GM23248 (cell line): Measurements from ENCODE around the gene NDUFB11. TPM values are rescaled to one million over a fixed set of nuclear protein-coding genes. Genes with fewer than 3 reads are reported as not detected.

Source experiments
- DNase-seq: peaks from one replicate; pipeline ENCODE4 v3.0.0-alpha.2; 2015
- H2AFZ ChIP-seq: fragments of 200-600 bp; sonication (generic); 2 replicates; pipeline ENCODE4 v1.6.1; 2016; ENCODE audit warnings: antibody characterized with exemption
- H3F3A ChIP-seq: fragments of 200-600 bp; sonication (generic); 2 replicates; pipeline ENCODE4 v1.6.1; 2016; ENCODE audit warnings: mild to moderate bottlenecking, antibody characterized with exemption, mixed run types; ENCODE audit not compliant: insufficient read depth
- H3K27ac ChIP-seq: fragments of 200-600 bp; sonication (generic); 2 replicates; pipeline ENCODE4 v1.5.1; 2016; ENCODE audit warnings: mild to moderate bottlenecking
- H3K27me3 ChIP-seq: fragments of 200-600 bp; sonication (generic); replicated peaks from 2 replicates; pipeline ENCODE4 v1.6.1; 2016; ENCODE audit warnings: mild to moderate bottlenecking; ENCODE audit not compliant: insufficient read depth
- H3K36me3 ChIP-seq: fragments of 200-600 bp; sonication (generic); 2 replicates; pipeline ENCODE4 v1.6.1; 2016; ENCODE audit warnings: low read depth, mild to moderate bottlenecking
- H3K4me1 ChIP-seq: fragments of 200-600 bp; sonication (generic); 2 replicates; pipeline ENCODE4 v1.6.1; 2016; ENCODE audit warnings: mild to moderate bottlenecking; ENCODE audit not compliant: insufficient read depth
- H3K4me2 ChIP-seq: fragments of 200-600 bp; sonication (generic); one replicate; pipeline ENCODE4 v1.6.1; 2016; ENCODE audit warnings: mild to moderate bottlenecking; ENCODE audit not compliant: unreplicated experiment
- H3K4me3 ChIP-seq: fragments of 200-600 bp; sonication (generic); 2 replicates; pipeline ENCODE4 v1.5.1; 2016; ENCODE audit warnings: mild to moderate bottlenecking
- H3K79me2 ChIP-seq: fragments of 200-600 bp; sonication (generic); 2 replicates; pipeline ENCODE4 v1.6.1; 2016; ENCODE audit warnings: mild to moderate bottlenecking; ENCODE audit not compliant: insufficient read depth
- H3K9ac ChIP-seq: fragments of 200-600 bp; sonication (generic); 2 replicates; pipeline ENCODE4 v1.6.1; 2016; ENCODE audit warnings: mild to moderate bottlenecking
- H3K9me2 ChIP-seq: fragments of 200-600 bp; sonication (generic); 2 replicates; pipeline ENCODE4 v1.6.1; 2016; ENCODE audit warnings: mixed run types, mild to moderate bottlenecking, moderate library complexity; ENCODE audit not compliant: insufficient read depth
- H3K9me3 ChIP-seq: fragments of 200-600 bp; sonication (generic); one replicate; pipeline ENCODE4 v1.6.1; 2017; ENCODE audit warnings: low read depth
- H4K20me1 ChIP-seq: fragments of 200-600 bp; sonication (generic); 2 replicates; pipeline ENCODE4 v1.6.0; 2016; ENCODE audit not compliant: insufficient read depth
- EZH2 ChIP-seq: fragments of 200-600 bp; sonication (generic); IDR thresholded peaks from 2 replicates; pipeline ENCODE4 v1.6.1; 2018; ENCODE audit warnings: antibody characterized with exemption, mild to moderate bottlenecking; ENCODE audit not compliant: insufficient read depth, poor library complexity, severe bottlenecking
- EZH2phosphoT487 ChIP-seq: fragments of 200-600 bp; sonication (generic); IDR thresholded peaks from 2 replicates; pipeline ENCODE4 v1.6.1; 2018; ENCODE audit warnings: antibody characterized with exemption, moderate library complexity, mild to moderate bottlenecking, low read depth; ENCODE audit not compliant: insufficient read depth
- WGBS, 2 experiments: methylation state at CpG; one replicate each; pipeline ENCODE4 v1.1.6; 2015 to 2017; ENCODE audit warnings: low lambda C conversion rate in 2 of 2, low coverage in 1 of 2; ENCODE audit errors: missing lambda C conversion rate in 2 of 2; 5-methylcytosine and 5-hydroxymethylcytosine counted together
- in situ Hi-C: fragments of 300-500 bp; cut with MboI; formaldehyde crosslinking; loops from 2 replicates; pipeline ENCODE4 v1.15.0; 2020
- polyA plus RNA-seq: library from polyadenylated mRNA; unstranded; fragments of >200 nt; fragmentation: Nextera tagmentation; extraction: Ambion mirVana; gene quantifications from 2 replicates; pipeline ENCODE4 v1.2.1, GENCODE V29; 2016
- small RNA-seq: library from RNA; depleted of rRNA; stranded (forward); fragments of <200 nt; gene quantifications from one replicate; pipeline ENCODE3, GENCODE V24; 2014; ENCODE audit warnings: low read depth, low replicate concordance
- total RNA-seq: library from RNA; depleted of rRNA; stranded (reverse); fragments of >200 nt; shearing (Covaris generic); gene quantifications from 2 replicates; pipeline ENCODE4 v1.2.3, GENCODE V29; 2014; rRNA removed

The NDUFB11 gene
- total and polyA plus RNA-seq, 2 experiments from 2014 or later: 41.7 to 125 TPM

DNA sequence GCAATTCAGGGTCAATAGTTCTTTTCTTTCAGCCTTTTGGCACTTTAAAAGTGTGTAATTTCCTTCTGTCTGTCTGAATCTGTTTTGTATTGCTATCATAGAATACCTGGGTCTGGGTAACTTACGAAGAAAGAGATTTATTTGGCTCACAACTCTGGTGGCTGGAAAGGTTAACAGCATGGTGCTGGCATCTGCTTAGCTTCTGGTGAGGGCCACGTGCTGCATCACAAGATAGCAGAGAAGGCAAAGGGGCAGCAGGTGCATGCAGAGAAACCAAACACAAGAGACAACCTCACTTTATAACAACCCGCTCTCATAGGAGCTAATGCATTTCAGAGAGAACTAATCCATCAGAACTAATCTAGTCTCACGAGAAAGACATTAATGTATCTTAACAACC lies 47.5 kb downstream of the NDUFB11 start:
- WGBS, 2 experiments: 82 to 83% methylated on average over 4 of the region's 4 CpGs
- Histone ChIP-seq H3K27ac (no peak overlapping the region), H3K27me3 (no peaks in the 10 kb centered on the region), H4K20me1 (no peaks in the 10 kb centered on the region), H3K9me3 (no peaks in the 10 kb centered on the region), H3K9me2 (no peaks in the 10 kb centered on the region), H3K36me3 (no peaks in the 10 kb centered on the region), H3K4me2 (no peak overlapping the region), H3F3A (no peaks in the 10 kb centered on the region), H3K4me1 (no peaks in the 10 kb centered on the region), H3K79me2 (no peaks in the 10 kb centered on the region), H2AFZ (no peak overlapping the region), H3K9ac (no peak overlapping the region), H3K4me3 (no peak overlapping the region)
- no peak for DNase-seq
- TF ChIP-seq EZH2 (no peak), EZH2phosphoT487 (no peak)
- in situ Hi-C loops: no loop called here

DNA sequence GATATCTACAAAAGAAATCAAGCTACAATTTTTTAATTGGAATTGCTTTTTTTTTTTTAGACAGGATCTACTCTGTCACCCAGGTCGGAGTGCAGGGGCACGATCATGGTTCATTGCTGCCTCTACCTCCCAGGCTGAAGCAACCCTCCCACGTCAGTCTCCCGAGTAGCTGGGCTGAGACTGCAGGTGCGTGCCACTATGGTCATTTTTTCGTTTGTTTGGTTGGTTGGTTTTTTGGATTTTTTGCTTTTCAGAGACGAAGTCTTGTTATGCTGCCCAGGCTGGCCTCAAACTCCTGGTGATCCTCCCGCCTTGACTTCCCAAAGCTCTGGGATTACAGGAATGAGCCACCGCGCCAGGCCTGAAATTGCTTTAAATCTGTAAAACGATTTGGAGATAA lies 50.6 kb downstream of the NDUFB11 start:
- Histone ChIP-seq H4K20me1 (no peaks in the 10 kb centered on the region), H3K9ac (no peak overlapping the region), H3F3A (no peaks in the 10 kb centered on the region), H3K36me3 (no peaks in the 10 kb centered on the region), H3K27ac (no peak overlapping the region), H3K27me3 (no peaks in the 10 kb centered on the region), H3K79me2 (no peaks in the 10 kb centered on the region), H3K9me3 (no peaks in the 10 kb centered on the region), H3K4me1 (no peaks in the 10 kb centered on the region), H2AFZ (no peak overlapping the region), H3K9me2 (no peaks in the 10 kb centered on the region), H3K4me2 (no peak overlapping the region), H3K4me3 (no peak overlapping the region)
- TF ChIP-seq EZH2phosphoT487 (no peak), EZH2 (no peak)
- DNase-seq: no peak
- in situ Hi-C loops: no loop called here
- WGBS, 2 experiments: 70 to 78% methylated on average over 9 to 11 of the region's 11 CpGs

- Histone ChIP-seq H3K36me3 (no peaks in the 10 kb centered on the region), H4K20me1 (no peaks in the 10 kb centered on the region), H3K9ac (no peak overlapping the region), H3K9me3 (no peaks in the 10 kb centered on the region), H3K27ac (no peak overlapping the region), H2AFZ (no peak overlapping the region), H3K4me3 (no peak overlapping the region), H3K79me2 (no peaks in the 10 kb centered on the region), H3K27me3 (no peaks in the 10 kb centered on the region), H3K4me1 (no peaks in the 10 kb centered on the region), H3K9me2 (no peaks in the 10 kb centered on the region), H3K4me2 (no peak overlapping the region), H3F3A (no peaks in the 10 kb centered on the region)
- peak; percentile 57 for DNase-seq
- TF ChIP-seq EZH2phosphoT487: no peak
- TF ChIP-seq EZH2: no peak
- 75% methylated on average over 1 of the region's 1 CpG for WGBS, 2 experiments
- in situ Hi-C loops: no loop called here
These were observed 51.3 kb downstream of the NDUFB11 start for GRCh38 chrX:47093248-47093647.

Small RNAs within 50 kb of the gene (small RNA-seq; reads per million reads assigned to genes)
- gene RNU12-2P: 20.3 reads per million, percentile 89 among the genes with 10 or more reads in this experiment

Other genes with a start within 250 kb of the NDUFB11 start
- gene JADE3, start 232.3 kb downstream of the NDUFB11 start, total RNA-seq: 2.5 and 4.6 TPM in 2 replicates
- gene JADE3, start 232.3 kb downstream of the NDUFB11 start, polyA plus RNA-seq: 0.84 and 0.86 TPM in 2 replicates
- 1.6 and 6.2 TPM in 2 replicates for gene RGN, start 66.3 kb downstream of the NDUFB11 start, total RNA-seq
- gene RGN, start 66.3 kb downstream of the NDUFB11 start, polyA plus RNA-seq: 2.4 and 5.0 TPM in 2 replicates
- gene RBM10, start 519 bp upstream of the NDUFB11 start, total RNA-seq: 40.1 and 40.5 TPM in 2 replicates
- gene RBM10, start 519 bp upstream of the NDUFB11 start, polyA plus RNA-seq: 28.4 and 30.6 TPM in 2 replicates
- gene UBA1, start 49.1 kb upstream of the NDUFB11 start, total RNA-seq: 264 and 266 TPM in 2 replicates
- 141 and 146 TPM in 2 replicates for gene UBA1, start 49.1 kb upstream of the NDUFB11 start, polyA plus RNA-seq
- gene CDK16, start 74.0 kb upstream of the NDUFB11 start, total RNA-seq: 89.5 and 97.8 TPM in 2 replicates
- 103 and 105 TPM in 2 replicates for gene CDK16, start 74.0 kb upstream of the NDUFB11 start, polyA plus RNA-seq
- 30.2 and 36.6 TPM in 2 replicates for gene USP11, start 88.3 kb upstream of the NDUFB11 start, total RNA-seq
- 61.4 and 61.5 TPM in 2 replicates for gene USP11, start 88.3 kb upstream of the NDUFB11 start, polyA plus RNA-seq
- gene ZNF157, start 225.9 kb upstream of the NDUFB11 start, total RNA-seq: not detected in 2 replicates
- gene ZNF157, start 225.9 kb upstream of the NDUFB11 start, polyA plus RNA-seq: not detected in 2 replicates